Measurements from ENCODE around the gene VPS26C.

GRCh38 chr21:37230632-37231248, 36.4 kb downstream of the VPS26C start:
- no peak for TF ChIP-seq TOE1 (IDR thresholded peaks at IDR 0.05; ENCODE audit: borderline replicate concordance)
- no peak for TF ChIP-seq TOE1 (CRISPR knock-in tag; IDR thresholded peaks at IDR 0.05; ENCODE audit: borderline replicate concordance, low read depth)
- TF ChIP-seq CTCF (IDR thresholded peaks at IDR 0.05 in 2 of 3, conservative IDR thresholded peaks at IDR 0.05 in 1 of 3; ENCODE audit: insufficient read depth in 2 of 3, low read depth in 1 of 3, low read length in 3 of 3) = no peak

Data from K562 (cell line).